ENCODE results near the gene FAM81A.
"Not testable (repeated sequence)": the region's sequence is repeated elsewhere in the genome, so short reads cannot be mapped to it uniquely, and the experiment has no call there.

Gene FAM81A

GRCh38 chr15:59424616-59425015 is 13.4 kb upstream of the FAM81A start:
- Histone ChIP-seq H3K4me3 (ENCODE audit: low read depth, low read length) (no peak overlapping the region), H3K27me3 (ENCODE audit: control insufficient read depth, insufficient read depth, low read length) (no peaks in the 10 kb centered on the region), H3K4me2 (ENCODE audit: low read length) (no peak overlapping the region), H3K79me2 (no peaks in the 10 kb centered on the region), H3K27ac (no peak overlapping the region), H3K4me1 (no peaks in the 10 kb centered on the region), H2AFZ (no peak overlapping the region), H3K9me3 (ENCODE audit: control insufficient read depth, low read length) (no peaks in the 10 kb centered on the region), H3K36me3 (ENCODE audit: control insufficient read depth, insufficient read depth, low read length) (no peaks in the 10 kb centered on the region), H3K9ac (no peak overlapping the region)
- no peak for TF ChIP-seq CTCF (IDR thresholded peaks at IDR 0.05)

- H3K4me3 ChIP-seq (ENCODE audit: low read depth, low read length); H3K79me2 ChIP-seq; H3K36me3 ChIP-seq (ENCODE audit: control insufficient read depth, insufficient read depth, low read length); H3K9me3 ChIP-seq (ENCODE audit: control insufficient read depth, low read length); H3K9ac ChIP-seq; H3K4me2 ChIP-seq (ENCODE audit: low read length); H2AFZ ChIP-seq; H3K27ac ChIP-seq; H3K27me3 ChIP-seq (ENCODE audit: control insufficient read depth, insufficient read depth, low read length); H3K4me1 ChIP-seq: not testable (repeated sequence)
Measured at GRCh38 chr15:59428898-59429297, 9.1 kb upstream of the FAM81A start.

GRCh38 chr15:59432389-59432788 is 5.6 kb upstream of the FAM81A start:
- H3K4me2 ChIP-seq (ENCODE audit: low read length) = no peak overlapping the region
- H3K4me1 ChIP-seq = no peaks in the 10 kb centered on the region
- no peaks in the 10 kb centered on the region for H3K79me2 ChIP-seq
- H2AFZ ChIP-seq = no peak overlapping the region
- no peak for TF ChIP-seq CTCF (IDR thresholded peaks at IDR 0.05)
- no peaks in the 10 kb centered on the region for H3K27me3 ChIP-seq (ENCODE audit: control insufficient read depth, insufficient read depth, low read length)
- no peak overlapping the region for H3K27ac ChIP-seq
- H3K36me3 ChIP-seq (ENCODE audit: control insufficient read depth, insufficient read depth, low read length) = no peaks in the 10 kb centered on the region
- H3K9me3 ChIP-seq (ENCODE audit: control insufficient read depth, low read length) = no peaks in the 10 kb centered on the region
- no peak overlapping the region for H3K9ac ChIP-seq
- no peak overlapping the region for H3K4me3 ChIP-seq (ENCODE audit: low read depth, low read length)

GRCh38 chr15:59434481-59434880 is 3.5 kb upstream of the FAM81A start:
- Histone ChIP-seq H3K27me3 (ENCODE audit: control insufficient read depth, insufficient read depth, low read length) (no peaks in the 10 kb centered on the region), H3K9me3 (ENCODE audit: control insufficient read depth, low read length) (no peaks in the 10 kb centered on the region)
- no peak for TF ChIP-seq CTCF (IDR thresholded peaks at IDR 0.05)

GRCh38 chr15:59436774-59437141 is 1.2 kb upstream of the FAM81A start:
- peak overlapping the region; percentile 55 for H3K4me2 ChIP-seq (ENCODE audit: low read length)
- no peaks in the 10 kb centered on the region for H3K27me3 ChIP-seq (ENCODE audit: control insufficient read depth, insufficient read depth, low read length)
- peak overlapping the region; percentile 51 for H3K4me3 ChIP-seq (ENCODE audit: low read depth, low read length)
- H2AFZ ChIP-seq = peak overlapping the region; percentile 76
- H3K79me2 ChIP-seq = no peaks in the 10 kb centered on the region
- no peaks in the 10 kb centered on the region for H3K36me3 ChIP-seq (ENCODE audit: control insufficient read depth, insufficient read depth, low read length)
- H3K27ac ChIP-seq = no peak overlapping the region
- H3K4me1 ChIP-seq = no peaks in the 10 kb centered on the region
- H3K9ac ChIP-seq = no peak overlapping the region
- no peaks in the 10 kb centered on the region for H3K9me3 ChIP-seq (ENCODE audit: control insufficient read depth, low read length)
- TF ChIP-seq CTCF (IDR thresholded peaks at IDR 0.05) = no peak

More at GRCh38 chr15:59434481-59434880, 3.5 kb upstream of the FAM81A start:
- H2AFZ ChIP-seq = no peak overlapping the region
- no peak overlapping the region for H3K27ac ChIP-seq
- no peaks in the 10 kb centered on the region for H3K79me2 ChIP-seq
- H3K9ac ChIP-seq = no peak overlapping the region
- no peaks in the 10 kb centered on the region for H3K36me3 ChIP-seq (ENCODE audit: control insufficient read depth, insufficient read depth, low read length)
- H3K4me3 ChIP-seq (ENCODE audit: low read depth, low read length) = no peak overlapping the region
- H3K4me2 ChIP-seq (ENCODE audit: low read length) = no peak overlapping the region
- no peaks in the 10 kb centered on the region for H3K4me1 ChIP-seq
